K562 (cell line): ENCODE measurements around the gene UBE2I. TPM values are rescaled to one million over a fixed set of nuclear protein-coding genes. Genes with fewer than 3 reads are reported as not detected.

ENCODE experiments used
- CTCFL ChIP-seq: IDR thresholded peaks from 2 replicates; pipeline ENCODE4 v1.6.1; 2011; ENCODE audit warnings: borderline replicate concordance, low read depth, mild to moderate bottlenecking, moderate library complexity, low read length; ENCODE audit not compliant: insufficient read depth, poor library complexity, severe bottlenecking
- DEAF1 ChIP-seq: fragments of 450-650 bp; formaldehyde crosslinking; IDR thresholded peaks from 2 replicates; pipeline ENCODE4 v1.4.0; 2020; ENCODE audit warnings: mild to moderate bottlenecking, moderate library complexity
- DPF2 ChIP-seq: fragments of 450-650 bp; IDR thresholded peaks from 2 replicates; pipeline ENCODE4 v1.6.1; 2016
- EZH2 ChIP-seq: IDR thresholded peaks from 2 replicates; pipeline ENCODE4 v1.6.1; 2012; ENCODE audit warnings: low read depth, mild to moderate bottlenecking, inconsistent platforms, low read length, borderline replicate concordance
- FIP1L1 ChIP-seq: fragments of 200-400 bp; formaldehyde crosslinking; IDR thresholded peaks from 2 replicates; pipeline ENCODE4 v1.6.1; 2018; ENCODE audit warnings: mild to moderate bottlenecking, low read depth, low read length; ENCODE audit not compliant: poor library complexity, severe bottlenecking
- FOXA3 ChIP-seq, 2 experiments: fragments of 450-650 bp in 1 of 2; sonication (generic) in 1 of 2; formaldehyde crosslinking; IDR thresholded peaks in 1 of 2; conservative IDR thresholded peaks in 1 of 2; 2 replicates each; pipeline versions ENCODE4 v1.4.0 to v1.8.0; 2020 to 2022; ENCODE audit warnings: mild to moderate bottlenecking in 2 of 2, missing genetic modification reagents in 1 of 2
- HDAC2 ChIP-seq: fragments of 450-650 bp; IDR thresholded peaks from 2 replicates; pipeline ENCODE4 v1.6.1; 2016; ENCODE audit warnings: mild to moderate bottlenecking
- IFI16 ChIP-seq: fragments of 250-450 bp; sonication (Bioruptor Pico); IDR thresholded peaks from 2 replicates; pipeline ENCODE4 v2.1.2; 2022; ENCODE audit warnings: mild to moderate bottlenecking, inconsistent platforms
- KDM5B ChIP-seq: fragments of 200-600 bp; sonication (generic); IDR thresholded peaks from 2 replicates; pipeline ENCODE4 v1.6.1; 2012; ENCODE audit warnings: low read depth, mild to moderate bottlenecking, moderate library complexity, low read length, control low read depth, inconsistent platforms; ENCODE audit not compliant: insufficient replicate concordance
- KLF1 ChIP-seq: fragments of 450-650 bp; IDR thresholded peaks from 2 replicates; pipeline ENCODE4 v1.6.1; 2016; ENCODE audit warnings: missing genetic modification characterization, missing compliant biosample characterization
- MAFG ChIP-seq: fragments of 450-650 bp; conservative IDR thresholded peaks from 2 replicates; pipeline ENCODE4 v1.6.1; 2016; ENCODE audit warnings: missing genetic modification characterization, missing compliant biosample characterization
- NCOA1 ChIP-seq: fragments of 450-650 bp; IDR thresholded peaks from 2 replicates; pipeline ENCODE4 v1.6.1; 2016; ENCODE audit warnings: low read depth
- NFATC3 ChIP-seq: fragments of 450-650 bp; IDR thresholded peaks from 2 replicates; pipeline ENCODE4 v1.6.1; 2017; ENCODE audit warnings: mild to moderate bottlenecking
- NR3C1 ChIP-seq: sonication (generic); formaldehyde crosslinking; IDR thresholded peaks from 2 replicates; pipeline ENCODE4 v1.8.1; 2022; ENCODE audit warnings: missing genetic modification reagents
- PHTF2 ChIP-seq: fragments of 250-450 bp; sonication (Bioruptor Pico); IDR thresholded peaks from 2 replicates; pipeline ENCODE4 v1.5.0; 2021; ENCODE audit warnings: mild to moderate bottlenecking
- PREB ChIP-seq: sonication (generic); formaldehyde crosslinking; IDR thresholded peaks from 2 replicates; pipeline ENCODE4 v1.8.1; 2023; ENCODE audit warnings: mild to moderate bottlenecking, missing genetic modification reagents
- SMAD3 ChIP-seq: fragments of 450-650 bp; formaldehyde crosslinking; conservative IDR thresholded peaks from 2 replicates; pipeline ENCODE4 v1.4.0; 2020; ENCODE audit warnings: mild to moderate bottlenecking
- SMARCB1 ChIP-seq: IDR thresholded peaks from 2 replicates; pipeline ENCODE4 v1.6.1; 2011; ENCODE audit warnings: improper control_type of control experiment, low read depth; ENCODE audit not compliant: insufficient read length
- ZFPM2 ChIP-seq: fragments of 250-450 bp; sonication (Bioruptor Pico); IDR thresholded peaks from 2 replicates; pipeline ENCODE4 v1.5.1; 2022; ENCODE audit warnings: mild to moderate bottlenecking
- ZNF212 ChIP-seq: fragments of 450-650 bp; formaldehyde crosslinking; IDR thresholded peaks from 2 replicates; pipeline ENCODE4 v1.4.0; 2020; ENCODE audit warnings: mild to moderate bottlenecking
- ZNF217 ChIP-seq: sonication (generic); formaldehyde crosslinking; IDR thresholded peaks from 2 replicates; pipeline ENCODE4 v1.8.0; 2022; ENCODE audit warnings: mild to moderate bottlenecking, missing genetic modification reagents
- ZNF445 ChIP-seq: fragments of 250-450 bp; sonication (Bioruptor Pico); IDR thresholded peaks from 2 replicates; pipeline ENCODE4 v1.4.0; 2020; ENCODE audit warnings: low read depth, mild to moderate bottlenecking, moderate library complexity
- ZNF717 ChIP-seq: fragments of 250-450 bp; sonication (Bioruptor Pico); IDR thresholded peaks from 2 replicates; pipeline ENCODE4 v1.5.0; 2021
- ZSCAN32 ChIP-seq: fragments of 450-650 bp; formaldehyde crosslinking; IDR thresholded peaks from 2 replicates; pipeline ENCODE4 v1.4.0; 2020; ENCODE audit warnings: mild to moderate bottlenecking, moderate library complexity
- polyA plus RNA-seq, 8 experiments: library from polyadenylated mRNA; depleted of rRNA in 4 of 8; stranded (reverse) in 5 of 8; unstranded in 3 of 8; fragments of >200 nt; fragmentation: Nextera tagmentation in 2 of 8; fragmentation: Illumina TruSeq in 1 of 8; extraction: Ambion mirVana in 2 of 8; extraction: Trizol in 1 of 8; gene quantifications; 2 replicates each; pipeline versions ENCODE4 v1.2.1 to v1.2.3, GENCODE V29; 2011 to 2014; ENCODE audit warnings: inconsistent platforms in 1 of 8, missing spikeins in 1 of 8
- total RNA-seq, 7 experiments: library from RNA; depleted of rRNA in 6 of 7; stranded (reverse); fragments of >200 nt in 6 of 7; fragmentation: Illumina TruSeq in 2 of 7; extraction: Trizol in 2 of 7; gene quantifications; 2 replicates each; pipeline versions ENCODE4 v1.2.1 to v1.2.3, GENCODE V29; 2011 to 2021; ENCODE audit warnings: low replicate concordance in 1 of 7

Gene UBE2I
- total and polyA plus RNA-seq, 9 of the 15 experiments (the other 6 are each of a cell fraction or from before 2014, with no cell fraction given), result 36.6 to 254 (median 104) TPM

GRCh38 chr16:1293921-1294656 is 15.3 kb upstream of the UBE2I start (continued):
- TF ChIP-seq MAFG (tag), result peak; percentile 80
- no peak for TF ChIP-seq NFATC3
- 0 out of 2 replicates have a peak, but pooled peaks have one; percentile 78 for TF ChIP-seq PHTF2
- TF ChIP-seq IFI16, result peak; percentile 96
- TF ChIP-seq ZNF217 (CRISPR knock-in tag), result no peak
- peak; percentile 31; the same call in 1 of the 2 replicates for TF ChIP-seq HDAC2
- TF ChIP-seq SMARCB1, result no peak
- peak; percentile 87 for TF ChIP-seq ZSCAN32 (CRISPR knock-in tag)
- TF ChIP-seq FIP1L1, result no peak
- TF ChIP-seq CTCFL, result no peak
- TF ChIP-seq ZNF717 (CRISPR knock-in tag), result no peak
- TF ChIP-seq NR3C1 (CRISPR knock-in tag), result no peak
- TF ChIP-seq EZH2, result no peak
- TF ChIP-seq ZNF445 (CRISPR knock-in tag), result peak; percentile 91; the same call in 1 of the 2 replicates
- TF ChIP-seq SMAD3 (CRISPR knock-in tag), result peak; percentile 99
- peak; percentile 97 for TF ChIP-seq KLF1 (tag)
- TF ChIP-seq KDM5B, result no peak
- no peak for TF ChIP-seq PREB (CRISPR knock-in tag)
- peak; percentile 54; the same call in 1 of the 2 replicates for TF ChIP-seq DEAF1
- peak; percentile 92 for TF ChIP-seq ZNF212 (CRISPR knock-in tag)
- peak; percentile 92 for TF ChIP-seq ZFPM2 (CRISPR knock-in tag)
- TF ChIP-seq FOXA3 (CRISPR knock-in tag; conservative IDR thresholded peaks at IDR 0.05 in 1 of 2, IDR thresholded peaks at IDR 0.05 in 1 of 2), result peak in 1 of 2 experiments; percentile 24; a peak in 1 of 4 replicates
- no peak for TF ChIP-seq DPF2
- TF ChIP-seq NCOA1, result no peak
